GM21390 (cell line): ENCODE data around the gene KLK15.
"Not testable (repeated sequence)": the region's sequence is repeated elsewhere in the genome, so short reads cannot be mapped to it uniquely, and the experiment has no call there.

Experiments used
- ATAC-seq: cut with Tn5 transposase; IDR thresholded peaks from one replicate; pipeline ENCODE4 v1.9.1; 2021; ENCODE audit not compliant: unreplicated experiment

KLK15 gene

DNA sequence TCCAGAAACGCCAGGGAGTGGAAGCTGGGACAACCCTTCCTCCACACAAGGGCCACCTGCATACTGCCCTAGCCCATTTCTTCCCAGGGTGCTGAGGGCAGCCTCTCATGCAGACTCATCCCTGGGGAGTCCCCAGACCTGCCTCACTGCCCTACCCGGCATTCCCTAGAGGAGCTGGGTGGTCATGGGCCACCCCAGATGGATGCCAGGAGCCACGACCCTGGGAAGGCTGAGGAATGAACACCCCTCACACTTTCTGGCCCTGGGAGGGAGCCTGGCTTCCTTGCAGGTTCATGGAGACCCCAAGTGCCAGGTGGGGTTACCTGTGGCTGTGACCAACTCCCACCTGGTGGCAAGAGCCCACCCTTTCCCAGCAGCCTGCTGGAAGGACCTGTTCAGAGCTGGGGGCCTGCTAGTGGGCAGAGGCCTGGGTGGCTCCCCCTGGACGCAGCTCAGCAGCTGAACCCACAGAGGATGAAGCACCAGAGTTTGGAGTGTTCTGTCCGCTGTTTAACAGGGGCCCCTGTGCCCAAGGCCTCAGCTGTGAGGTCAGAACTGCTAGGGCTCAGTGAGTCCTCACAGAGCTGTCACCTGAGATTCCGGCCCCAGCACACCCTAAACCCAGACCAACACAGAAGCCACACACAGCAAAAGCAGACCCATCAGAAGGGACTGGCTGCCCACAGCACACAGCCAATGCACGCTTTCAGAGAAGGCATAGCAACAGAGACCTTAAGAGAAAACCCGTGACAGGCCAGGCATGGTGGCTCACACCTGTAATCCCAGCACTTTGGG is 36.5 kb downstream of the KLK15 start:
- no peak for ATAC-seq

DNA sequence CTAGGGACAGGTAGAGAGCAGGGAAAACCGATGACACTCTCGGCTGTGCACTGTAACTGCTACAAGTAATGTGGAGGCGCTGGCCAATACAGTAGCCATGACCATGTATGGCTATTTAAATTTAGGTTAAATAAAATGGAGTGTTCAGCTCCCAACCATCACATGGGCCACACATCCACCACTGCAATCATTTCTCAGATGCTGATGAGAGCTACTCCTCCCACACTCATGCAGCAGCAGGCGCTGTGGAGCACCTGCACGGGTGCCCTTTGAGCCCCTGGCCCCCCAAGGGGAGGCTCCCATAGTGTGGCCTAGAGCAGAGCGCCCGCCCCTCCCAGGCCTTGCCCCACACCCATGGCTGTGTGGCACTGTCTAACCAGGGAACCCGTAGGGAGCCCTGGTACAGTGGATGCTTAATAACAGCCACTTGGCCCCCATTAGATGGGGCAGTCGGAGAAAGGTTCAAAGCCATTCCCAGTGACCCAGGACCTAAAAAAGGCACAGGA is 37.2 kb downstream of the KLK15 start:
- no peak for ATAC-seq

DNA sequence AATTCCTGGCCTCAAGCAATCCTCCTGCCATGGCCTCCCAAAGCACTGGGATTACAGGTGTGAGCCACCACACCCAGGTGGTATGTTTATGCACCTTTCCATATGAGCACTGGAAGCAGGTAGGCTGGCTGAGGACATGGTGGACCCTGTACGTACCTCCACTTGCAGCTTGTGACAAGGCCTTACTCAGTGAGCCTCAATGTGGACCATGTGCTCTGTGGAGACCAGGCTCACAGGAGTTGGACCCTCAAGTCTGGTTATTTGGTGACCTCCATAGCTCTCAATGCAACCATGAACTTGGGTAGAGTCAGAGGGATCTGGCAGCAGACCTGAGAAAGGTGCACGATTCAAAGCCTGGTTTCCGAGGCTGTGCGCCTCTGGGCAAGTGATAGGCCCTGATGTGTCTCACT is 37.7 kb downstream of the KLK15 start:
- no peak for ATAC-seq

DNA sequence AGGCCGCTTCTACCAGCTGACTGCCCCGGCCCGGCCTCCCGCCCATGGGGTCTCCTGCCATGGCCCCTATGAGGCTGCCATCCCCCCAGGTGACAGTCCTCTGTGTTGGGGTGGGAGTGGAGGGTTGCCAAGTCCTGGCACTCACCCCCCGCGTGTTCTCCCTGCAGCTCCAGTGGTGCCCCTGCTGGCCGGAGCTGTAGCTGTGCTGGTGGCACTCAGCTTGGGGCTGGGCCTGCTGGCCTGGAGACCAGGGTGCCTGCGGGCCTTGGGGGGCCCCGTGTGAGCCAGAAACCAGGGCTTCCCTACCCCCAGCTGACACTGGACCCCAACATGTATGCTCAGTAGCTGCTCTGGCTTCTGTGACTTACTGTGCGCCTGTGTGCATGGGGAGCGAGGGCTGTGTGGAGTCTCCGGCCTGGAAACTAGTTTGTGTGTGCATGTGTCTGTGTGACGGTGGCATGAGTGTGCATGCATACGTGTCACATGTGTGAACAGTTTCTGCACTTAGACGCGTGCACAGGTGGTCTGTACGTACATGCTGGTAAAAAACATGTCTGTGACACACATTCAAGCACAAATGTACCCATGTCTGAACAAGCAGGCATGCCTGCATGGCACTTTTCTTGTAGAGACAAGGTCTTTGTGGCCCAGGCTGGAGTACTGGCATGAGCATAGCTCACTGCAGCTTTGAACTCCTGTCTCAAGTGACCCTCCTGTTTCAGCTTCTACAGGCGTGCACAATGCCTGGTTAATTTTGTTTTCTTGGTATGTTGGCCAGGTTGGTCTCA is 38.3 kb downstream of the KLK15 start:
- ATAC-seq, result no peak

DNA sequence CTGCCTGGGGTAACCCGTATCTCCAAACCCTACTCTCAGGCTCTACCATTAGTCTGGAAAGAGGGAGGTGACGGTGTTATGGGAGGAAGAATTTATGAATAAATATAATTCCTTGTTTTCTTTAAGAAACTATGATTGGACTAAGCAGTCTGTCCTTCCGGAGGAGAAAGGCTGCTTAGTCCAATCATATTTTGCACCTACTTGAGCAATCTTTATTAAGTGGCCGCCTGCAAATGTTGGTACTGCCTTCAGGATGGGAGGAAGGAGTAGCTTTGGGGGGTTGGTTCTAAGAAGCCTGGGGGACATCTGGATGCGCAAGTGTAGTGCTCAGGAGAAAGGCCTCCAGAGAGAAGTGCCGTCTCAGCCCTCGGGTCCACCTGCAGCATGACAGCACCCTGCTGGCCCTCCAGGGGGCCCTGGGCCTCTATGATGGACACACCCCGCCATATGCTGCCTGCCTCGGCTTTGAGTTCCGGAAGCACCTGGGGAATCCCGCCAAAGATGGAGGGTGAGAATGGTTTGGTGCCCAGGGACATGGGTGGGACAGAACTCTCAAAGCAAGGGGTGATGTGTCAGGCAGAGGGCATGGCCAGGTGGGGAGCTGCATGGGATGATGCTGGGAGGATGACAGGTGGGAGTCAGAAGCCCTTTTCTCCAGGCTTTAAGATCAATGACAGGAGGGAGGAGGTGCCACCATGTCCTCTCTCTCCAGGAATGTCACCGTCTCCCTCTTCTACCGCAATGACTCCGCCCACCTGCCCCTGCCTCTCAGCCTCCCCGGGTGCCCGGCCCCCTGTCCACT is 39.1 kb downstream of the KLK15 start:
- no peak for ATAC-seq

DNA sequence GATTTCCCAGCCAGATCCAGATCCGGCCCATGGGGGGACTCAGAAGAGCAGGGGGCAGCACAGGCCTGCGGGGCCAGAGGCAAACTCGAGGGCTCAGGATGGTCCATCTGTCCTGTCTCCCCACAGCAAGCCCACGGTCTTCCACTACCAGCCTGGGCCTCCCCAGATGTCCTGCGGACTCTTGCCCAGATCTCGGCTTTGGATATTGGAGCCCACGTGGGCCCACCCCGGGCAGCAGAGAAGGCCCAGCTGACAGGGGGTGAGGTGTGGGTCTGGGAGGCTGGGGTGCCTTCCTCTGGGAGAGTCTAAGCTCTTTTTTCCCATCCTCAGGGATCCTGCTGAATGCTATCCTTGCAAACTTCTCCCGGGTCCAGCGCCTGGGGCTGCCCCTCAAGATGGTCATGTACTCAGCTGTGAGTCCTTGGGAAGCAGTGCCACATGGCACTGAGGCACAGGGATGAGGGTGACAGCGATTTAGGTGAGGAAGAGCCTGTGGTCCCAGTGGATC is 39.8 kb downstream of the KLK15 start:
- ATAC-seq, result no peak

DNA sequence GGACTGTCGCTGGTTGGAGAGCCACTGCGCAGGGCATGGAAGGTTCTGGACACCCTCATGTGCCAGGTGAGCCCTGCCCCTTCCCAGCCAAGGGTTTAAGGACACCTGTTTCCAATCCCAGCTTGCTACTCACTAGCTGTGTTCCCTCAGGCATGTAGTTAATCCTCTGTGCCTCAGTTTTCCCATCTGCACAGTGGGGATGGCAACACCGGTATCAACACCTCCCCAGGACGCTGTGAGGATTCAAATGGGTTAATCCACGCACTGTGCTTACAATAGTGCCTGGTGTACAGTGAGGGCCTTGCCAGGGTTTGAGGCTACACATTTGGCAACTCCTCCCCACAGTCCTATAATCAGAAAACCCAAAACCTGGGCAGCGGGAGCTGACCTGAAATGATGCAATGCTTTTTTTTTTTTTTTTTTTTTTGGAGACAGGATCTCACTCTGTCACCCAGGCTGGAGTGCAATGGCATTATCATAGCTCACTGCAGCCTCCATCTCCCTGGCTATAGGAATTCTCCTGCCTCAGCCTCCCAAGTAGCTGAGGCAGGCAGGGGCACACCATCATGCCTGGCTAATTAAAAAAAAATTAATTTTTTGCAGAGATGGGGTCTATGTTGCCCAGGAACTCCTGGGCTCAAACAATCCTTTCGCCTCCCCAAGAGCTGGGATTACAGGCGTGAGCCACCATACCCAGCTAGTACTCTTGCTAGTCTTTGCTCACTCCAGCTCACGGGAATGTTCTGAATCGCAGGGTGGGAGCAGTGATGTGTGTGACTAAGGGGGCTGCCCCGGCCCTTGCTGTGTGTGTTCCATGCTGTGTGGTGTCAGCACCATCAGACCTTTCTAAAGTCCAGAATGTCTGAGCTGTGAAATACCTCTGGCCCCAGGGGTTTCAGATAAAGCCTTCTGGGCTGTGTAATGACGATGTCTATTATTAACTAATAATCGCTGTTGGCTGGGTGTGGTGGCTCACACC is 40.8 kb downstream of the KLK15 start:
- no peak for ATAC-seq

DNA sequence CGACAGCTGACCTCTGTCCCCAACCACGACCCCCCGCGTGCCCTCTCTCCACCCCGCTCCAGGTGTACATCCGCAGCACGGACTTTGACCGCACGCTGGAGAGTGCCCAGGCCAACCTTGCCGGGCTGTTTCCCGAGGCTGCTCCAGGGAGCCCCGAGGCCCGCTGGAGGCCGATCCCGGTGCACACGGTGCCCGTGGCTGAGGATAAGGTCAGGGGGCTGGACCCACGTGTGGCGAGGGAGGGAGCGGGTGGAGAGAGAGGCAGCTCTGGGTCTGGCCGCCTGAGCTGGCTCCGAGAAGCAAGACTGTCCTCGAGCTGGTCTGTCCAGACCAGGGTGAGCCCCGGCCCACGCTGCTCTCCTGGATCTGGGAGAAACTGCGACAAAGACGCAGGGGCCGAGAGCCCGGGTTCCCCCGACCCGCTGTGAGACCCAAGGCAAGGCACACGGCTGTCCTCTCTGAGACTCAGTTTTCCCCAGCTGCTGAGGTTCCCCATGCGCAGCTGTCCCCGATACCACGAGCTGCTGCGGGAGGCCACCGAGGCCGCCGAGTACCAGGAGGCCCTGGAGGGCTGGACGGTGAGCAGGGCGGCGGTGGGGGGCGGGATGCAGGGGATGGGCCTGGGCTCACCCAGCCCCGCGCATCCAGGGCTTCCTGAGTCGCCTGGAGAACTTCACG is 41.6 kb downstream of the KLK15 start:
- no peak for ATAC-seq

DNA sequence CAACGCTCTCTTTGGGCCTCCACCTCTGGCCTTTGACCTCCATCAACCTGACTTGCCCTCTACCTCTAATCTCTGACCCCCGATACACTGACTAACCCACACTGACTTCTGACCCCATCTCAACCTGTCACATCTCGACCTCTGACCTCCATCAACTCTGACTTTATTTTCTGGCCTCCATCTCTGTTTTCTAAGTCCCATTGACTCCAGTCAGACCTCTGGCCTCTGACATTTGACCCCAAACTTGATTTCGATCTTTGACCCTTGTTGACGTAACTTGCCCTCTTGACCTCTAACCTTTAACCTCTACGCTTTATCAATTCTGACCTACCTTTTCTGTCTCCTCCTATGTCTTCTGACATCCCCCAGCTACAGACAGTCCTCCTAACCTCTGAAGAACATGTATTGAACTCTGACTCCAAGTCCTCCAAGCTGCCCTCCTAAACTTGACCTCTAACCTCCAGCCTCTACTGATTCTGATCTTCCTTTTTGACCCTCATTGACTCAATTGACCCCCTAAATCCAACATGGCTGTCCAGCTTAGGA is 42.4 kb downstream of the KLK15 start:
- ATAC-seq, result no peak

DNA sequence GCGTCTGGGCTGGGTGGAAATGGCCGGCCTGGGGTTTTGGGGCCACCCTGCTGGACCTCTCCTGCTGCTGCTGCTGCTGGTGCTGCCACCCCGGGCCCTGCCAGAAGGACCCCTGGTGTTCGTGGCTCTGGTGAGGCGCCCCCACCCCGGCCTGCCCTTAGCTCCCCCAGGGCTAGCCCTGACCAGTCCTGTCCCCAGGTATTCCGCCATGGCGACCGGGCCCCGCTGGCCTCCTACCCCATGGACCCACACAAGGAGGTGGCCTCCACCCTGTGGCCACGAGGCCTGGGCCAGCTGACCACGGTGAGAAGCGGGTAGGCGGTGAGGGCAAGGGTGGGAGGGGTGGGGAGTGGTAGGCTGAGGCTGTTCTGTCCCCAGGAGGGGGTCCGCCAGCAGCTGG is 43.0 kb downstream of the KLK15 start, which contains the start of gene ACP4:
Gene ACP4 (plus strand): TSS at position 20 of the 400 bp plus-strand sequence. CDS start 0 bp downstream, at position 20.
- no peak for ATAC-seq

DNA sequence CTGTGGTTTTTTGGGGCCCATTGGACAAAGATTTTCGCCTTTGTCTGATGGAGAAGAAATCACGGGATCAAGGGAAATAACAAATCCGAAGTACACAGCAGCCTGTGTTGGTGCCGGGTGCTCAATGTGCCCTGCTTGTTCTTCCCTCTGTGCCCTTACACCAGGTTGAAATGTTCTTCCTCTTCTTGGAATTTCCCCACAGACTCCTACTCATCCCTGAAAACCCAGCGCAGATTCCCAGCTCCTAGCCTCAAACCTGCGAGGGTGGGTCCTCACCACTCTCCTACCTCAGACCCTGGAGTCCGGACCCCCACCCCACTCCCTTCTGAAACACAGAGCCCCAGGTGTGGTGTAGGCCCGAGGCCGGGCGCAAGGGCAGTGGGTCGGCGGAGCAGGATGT is 48.0 kb downstream of the KLK15 start:
- no peak for ATAC-seq

DNA sequence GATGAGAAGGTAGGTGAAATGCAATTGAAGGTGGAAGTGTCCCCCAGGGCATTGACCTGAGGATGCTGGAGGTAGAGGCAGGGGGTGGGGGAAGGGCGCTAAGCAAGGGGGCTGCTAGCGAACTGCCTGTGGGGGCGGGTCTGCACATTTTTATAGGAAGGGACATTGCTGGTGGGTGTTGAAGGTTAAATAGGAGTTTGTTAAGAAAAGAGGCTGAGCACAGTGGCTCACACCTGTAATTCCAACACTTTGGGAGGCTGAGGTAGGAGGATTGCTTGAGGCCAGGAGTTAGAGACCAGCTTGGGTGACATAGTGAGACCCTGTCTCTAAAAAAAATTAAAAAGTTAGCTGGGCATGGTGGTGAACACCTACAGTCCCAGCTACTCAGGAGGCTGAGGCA is 48.7 kb downstream of the KLK15 start:
- no peak for ATAC-seq

DNA sequence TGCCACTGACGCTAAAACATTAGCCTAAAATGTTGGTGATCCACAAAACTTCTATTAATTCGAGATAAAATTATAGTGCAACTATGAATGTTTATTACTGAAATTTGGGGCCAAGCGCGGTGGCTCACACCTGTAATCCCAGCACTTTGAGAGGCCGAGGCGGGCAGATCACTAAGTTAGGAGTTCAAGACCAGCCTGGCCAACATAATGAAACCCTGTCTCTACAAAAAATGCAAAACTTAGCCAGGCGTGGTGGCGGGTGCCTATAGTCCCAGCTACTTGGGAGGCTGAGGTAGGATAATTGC is 49.6 kb downstream of the KLK15 start:
- ATAC-seq, result not testable (repeated sequence)

DNA sequence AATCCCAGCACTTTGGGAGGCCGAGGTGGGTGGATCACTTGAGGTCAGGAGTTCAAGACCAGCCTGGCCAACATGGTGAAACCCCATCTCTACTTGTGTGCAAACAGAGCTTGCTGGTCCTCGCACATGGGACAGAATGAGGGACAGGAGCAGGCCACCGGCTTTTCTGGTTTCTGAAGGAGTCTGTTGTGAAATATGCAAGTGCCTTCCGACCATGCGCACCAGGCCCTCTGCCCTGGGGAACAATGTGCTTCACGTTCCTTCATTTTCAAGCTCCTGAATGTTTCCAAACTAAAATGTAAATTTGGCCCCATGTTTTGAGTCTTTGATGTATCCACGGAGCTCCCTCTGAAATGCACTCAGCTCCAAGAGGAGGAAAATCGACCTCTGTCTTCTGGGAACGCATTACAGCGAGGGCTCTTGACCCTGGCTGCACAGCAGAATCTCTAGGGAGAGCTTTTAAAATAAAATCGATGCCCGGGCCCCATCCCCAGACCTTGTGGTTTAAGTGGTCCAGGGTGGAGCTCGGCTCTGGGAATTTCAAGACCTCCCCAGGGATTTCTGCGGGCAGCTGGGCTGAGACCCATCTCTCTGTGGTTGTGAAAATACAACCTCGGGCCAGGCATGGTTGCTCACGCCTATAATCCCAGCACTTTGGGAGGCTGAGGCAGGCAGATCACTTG is 52.5 kb downstream of the KLK15 start:
- no peak for ATAC-seq

DNA sequence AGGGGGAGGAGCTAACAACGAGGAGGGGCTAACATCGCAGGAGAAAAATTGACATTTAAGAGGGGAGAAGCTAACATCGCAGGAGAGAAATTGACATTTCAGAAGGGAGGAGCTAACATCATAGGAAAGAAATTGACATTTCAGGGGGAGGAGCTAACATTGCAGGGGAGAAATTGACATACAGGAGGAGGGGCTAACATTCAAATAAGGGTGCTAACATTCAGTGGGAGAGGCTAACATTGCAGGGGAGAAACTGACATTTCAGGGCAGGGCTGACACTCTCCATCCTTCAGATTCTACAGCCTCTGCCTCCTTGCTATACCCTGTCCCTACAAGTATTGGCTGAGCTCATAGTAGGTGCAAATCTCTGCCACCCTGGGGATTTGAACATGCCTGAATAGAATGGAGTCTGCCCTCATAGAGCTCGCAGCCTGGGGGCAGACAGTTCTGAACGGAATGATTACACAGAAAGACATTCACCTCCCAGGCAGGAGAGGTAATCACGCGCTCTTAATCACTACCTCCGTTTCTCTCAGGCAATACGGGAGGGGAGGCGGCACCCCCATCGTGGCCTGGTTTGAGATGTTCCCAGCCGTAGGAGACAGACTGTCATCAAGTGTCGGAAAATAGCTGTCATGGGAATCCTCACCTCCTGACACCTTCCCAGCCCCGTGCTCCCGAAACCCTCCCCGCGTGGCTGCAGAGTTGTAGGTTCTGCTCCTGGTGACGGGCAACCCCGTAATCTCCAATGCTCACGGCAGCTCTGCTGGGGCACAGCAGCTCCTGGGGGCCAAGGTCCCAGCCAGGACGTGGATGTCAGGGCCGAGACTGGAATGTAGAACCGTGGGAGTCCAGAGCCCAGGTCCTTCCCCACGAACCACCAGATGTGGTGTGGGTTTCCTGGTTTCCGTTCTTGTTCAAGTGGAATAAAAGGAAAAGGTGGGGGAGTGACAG is 53.6 kb downstream of the KLK15 start:
- no peak for ATAC-seq

DNA sequence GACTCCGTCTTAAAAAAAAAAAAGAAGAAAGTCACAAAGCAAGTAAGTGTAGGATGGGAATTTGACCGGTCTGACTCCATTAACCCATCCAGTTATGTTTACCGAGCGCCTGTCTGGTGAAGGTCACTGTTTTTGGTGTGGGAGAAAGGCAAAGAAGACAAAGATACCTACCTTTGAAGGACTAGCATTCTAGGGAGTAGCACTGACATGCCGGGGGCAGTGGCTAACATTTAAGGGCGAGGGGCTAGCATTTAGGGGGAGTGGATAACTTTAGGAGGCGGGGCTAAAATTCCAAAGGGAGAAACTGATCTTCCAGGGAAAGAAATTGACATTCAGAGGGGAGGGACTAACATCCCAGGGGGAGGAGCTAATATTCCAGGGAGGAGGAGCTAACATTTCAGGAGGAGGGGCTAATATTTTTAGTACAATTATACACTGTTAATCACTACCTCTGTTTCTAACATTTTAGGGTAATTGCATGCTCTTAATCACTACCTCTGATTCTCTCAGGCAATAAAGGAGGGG is 54.4 kb downstream of the KLK15 start:
- no peak for ATAC-seq

DNA sequence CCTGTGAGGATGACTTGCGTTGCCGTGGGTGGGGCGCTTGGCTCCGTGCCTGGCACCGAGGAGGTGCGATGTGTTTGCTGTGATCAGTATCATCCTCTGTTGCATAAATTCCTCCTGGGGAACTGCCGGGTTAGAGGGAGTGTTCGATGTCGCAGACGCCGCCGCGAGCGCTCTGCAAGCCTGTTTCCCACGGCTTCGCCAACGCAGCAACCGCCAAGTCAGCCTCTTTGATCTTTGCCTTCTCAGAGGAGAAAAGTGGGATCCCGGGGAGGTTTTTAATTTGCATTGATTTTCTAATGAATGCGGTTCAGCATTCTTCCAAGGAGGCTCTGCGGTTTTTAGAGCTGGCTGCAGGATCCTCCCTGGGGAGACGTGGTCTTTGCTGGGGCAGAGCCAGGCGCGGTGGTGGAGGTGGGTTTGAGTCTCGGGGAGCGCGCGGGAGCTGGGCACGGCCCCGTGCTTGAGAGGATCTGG is 55.5 kb downstream of the KLK15 start:
- no peak for ATAC-seq
